MM.1S (cell line): ENCODE results near the gene NPFFR1.

Source experiments
- DNase-seq: peaks from one replicate; pipeline ENCODE4 v3.0.0-alpha.2; 2015
- H2AFZ ChIP-seq: fragments of 300-600 bp; sonication (generic); 2 replicates; pipeline ENCODE4 v1.6.0; 2016; ENCODE audit warnings: antibody characterized with exemption, low read length
- H3F3A ChIP-seq: fragments of 300-600 bp; sonication (generic); 2 replicates; pipeline ENCODE4 v1.6.1; 2016; ENCODE audit warnings: mild to moderate bottlenecking, antibody characterized with exemption, low read length, moderate library complexity, mixed read lengths; ENCODE audit not compliant: insufficient read depth
- H3K27ac ChIP-seq: fragments of 300-600 bp; sonication (generic); 2 replicates; pipeline ENCODE4 v1.5.1; 2016; ENCODE audit warnings: mild to moderate bottlenecking, low read length
- H3K27me3 ChIP-seq: fragments of 300-600 bp; sonication (generic); replicated peaks from 2 replicates; pipeline ENCODE4 v1.6.0; 2016; ENCODE audit warnings: low read length; ENCODE audit not compliant: insufficient read depth
- H3K36me3 ChIP-seq: fragments of 300-600 bp; sonication (generic); replicated peaks from 2 replicates; pipeline ENCODE4 v1.6.1; 2016; ENCODE audit warnings: mild to moderate bottlenecking, low read length, mixed read lengths; ENCODE audit not compliant: insufficient read depth
- H3K4me1 ChIP-seq: fragments of 300-600 bp; sonication (generic); 2 replicates; pipeline ENCODE4 v1.6.1; 2016; ENCODE audit warnings: low read length, mixed read lengths
- H3K4me2 ChIP-seq: fragments of 300-600 bp; sonication (generic); 2 replicates; pipeline ENCODE4 v1.6.0; 2016; ENCODE audit warnings: low read depth, low read length
- H3K4me3 ChIP-seq: fragments of 300-600 bp; sonication (generic); 2 replicates; pipeline ENCODE4 v1.5.1; 2016; ENCODE audit warnings: low read length, mixed read lengths
- H3K79me2 ChIP-seq: fragments of 300-600 bp; sonication (generic); 2 replicates; pipeline ENCODE4 v1.6.1; 2016; ENCODE audit warnings: mixed run types, low read length, mixed read lengths
- H3K9ac ChIP-seq: fragments of 300-600 bp; sonication (generic); 2 replicates; pipeline ENCODE4 v1.6.1; 2016; ENCODE audit warnings: low read length, mixed read lengths
- H3K9me2 ChIP-seq: fragments of 300-600 bp; sonication (generic); replicated peaks from 2 replicates; pipeline ENCODE4 v1.6.1; 2016; ENCODE audit warnings: mild to moderate bottlenecking, low read length, mixed read lengths; ENCODE audit not compliant: insufficient read depth
- H3K9me3 ChIP-seq: fragments of 300-600 bp; sonication (generic); replicated peaks from 2 replicates; pipeline ENCODE4 v1.6.1; 2016; ENCODE audit warnings: mild to moderate bottlenecking, low read length, mixed read lengths; ENCODE audit not compliant: insufficient read depth
- H4K20me1 ChIP-seq: fragments of 300-600 bp; sonication (generic); 2 replicates; pipeline ENCODE4 v1.6.1; 2016; ENCODE audit warnings: mild to moderate bottlenecking, low read length, moderate library complexity, mixed read lengths; ENCODE audit not compliant: insufficient read depth
- EZH2 ChIP-seq: fragments of 300-600 bp; sonication (generic); optimal IDR thresholded peaks from 2 replicates; pipeline ENCODE3; 2017; ENCODE audit warnings: low read depth, mild to moderate bottlenecking, antibody characterized with exemption, low read length, mixed read lengths
- EZH2phosphoT487 ChIP-seq: fragments of 300-600 bp; sonication (generic); IDR thresholded peaks from 2 replicates; pipeline ENCODE4 v1.6.1; 2018; ENCODE audit warnings: antibody characterized with exemption, low read length
- TF ChIP-seq, protein P1 (sequence below): fragments of 300-600 bp; sonication (generic); IDR thresholded peaks from 2 replicates; pipeline ENCODE4 v1.5.1; 2016; ENCODE audit warnings: antibody characterized with exemption, low read length, mixed read lengths

NPFFR1 gene

DNA sequence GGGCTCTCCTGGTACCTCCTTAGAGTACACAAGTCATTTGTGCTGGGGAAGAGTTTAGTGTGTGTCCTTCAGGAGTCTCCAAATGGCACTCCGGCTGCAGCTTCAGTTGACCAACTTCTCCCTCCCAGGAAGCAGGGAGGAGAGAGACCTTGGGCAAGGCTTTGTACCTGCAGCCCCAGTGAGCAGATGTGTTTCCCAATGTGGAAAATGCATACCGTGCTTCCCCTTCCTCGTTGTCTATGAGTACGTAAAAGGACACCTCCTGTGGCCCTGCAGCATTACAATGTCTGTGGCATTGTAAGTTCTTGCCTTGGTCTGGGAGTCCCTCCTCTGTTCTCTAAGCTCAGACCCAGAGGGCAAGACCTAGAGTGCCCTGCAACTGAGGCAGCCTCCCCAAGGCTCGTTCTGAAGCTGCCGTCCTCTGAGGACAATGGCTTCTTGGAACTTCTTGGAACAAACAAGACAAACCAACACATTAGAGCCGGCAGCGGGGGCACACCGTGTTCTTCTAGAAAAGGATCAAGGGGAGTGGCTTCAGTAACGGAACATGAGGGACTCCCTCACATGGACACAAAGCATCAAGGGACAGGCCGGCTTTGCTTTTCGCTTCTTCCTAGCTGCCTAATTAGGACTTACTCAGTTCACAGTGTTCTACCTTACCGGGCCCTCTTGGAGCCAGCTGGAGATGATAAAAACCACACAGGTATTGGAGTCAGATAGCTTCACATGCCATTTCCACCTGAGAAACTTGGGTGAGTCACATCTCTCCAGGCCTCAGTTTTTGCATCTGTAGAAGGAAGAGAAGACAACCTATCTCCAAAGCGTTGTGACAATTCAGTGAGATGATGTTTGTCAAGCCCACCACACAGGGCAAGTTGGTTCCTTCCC lies 29.7 kb downstream of the NPFFR1 start:
- H3K36me3 ChIP-seq, result no peaks in the 10 kb centered on the region
- H3K4me3 ChIP-seq, result no peak overlapping the region
- H3K9ac ChIP-seq, result no peak overlapping the region
- no peak overlapping the region for H3K4me2 ChIP-seq
- H3K27ac ChIP-seq, result no peak overlapping the region
- H3K79me2 ChIP-seq, result no peaks in the 10 kb centered on the region
- TF ChIP-seq EZH2phosphoT487, result no peak
- TF ChIP-seq, protein P1, sequence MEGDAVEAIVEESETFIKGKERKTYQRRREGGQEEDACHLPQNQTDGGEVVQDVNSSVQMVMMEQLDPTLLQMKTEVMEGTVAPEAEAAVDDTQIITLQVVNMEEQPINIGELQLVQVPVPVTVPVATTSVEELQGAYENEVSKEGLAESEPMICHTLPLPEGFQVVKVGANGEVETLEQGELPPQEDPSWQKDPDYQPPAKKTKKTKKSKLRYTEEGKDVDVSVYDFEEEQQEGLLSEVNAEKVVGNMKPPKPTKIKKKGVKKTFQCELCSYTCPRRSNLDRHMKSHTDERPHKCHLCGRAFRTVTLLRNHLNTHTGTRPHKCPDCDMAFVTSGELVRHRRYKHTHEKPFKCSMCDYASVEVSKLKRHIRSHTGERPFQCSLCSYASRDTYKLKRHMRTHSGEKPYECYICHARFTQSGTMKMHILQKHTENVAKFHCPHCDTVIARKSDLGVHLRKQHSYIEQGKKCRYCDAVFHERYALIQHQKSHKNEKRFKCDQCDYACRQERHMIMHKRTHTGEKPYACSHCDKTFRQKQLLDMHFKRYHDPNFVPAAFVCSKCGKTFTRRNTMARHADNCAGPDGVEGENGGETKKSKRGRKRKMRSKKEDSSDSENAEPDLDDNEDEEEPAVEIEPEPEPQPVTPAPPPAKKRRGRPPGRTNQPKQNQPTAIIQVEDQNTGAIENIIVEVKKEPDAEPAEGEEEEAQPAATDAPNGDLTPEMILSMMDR, result no peak
- TF ChIP-seq EZH2, result no peak
- H3K4me1 ChIP-seq, result no peaks in the 10 kb centered on the region
- H3F3A ChIP-seq, result no peaks in the 10 kb centered on the region
- H3K9me2 ChIP-seq, result no peaks in the 10 kb centered on the region
- H4K20me1 ChIP-seq, result no peaks in the 10 kb centered on the region
- no peaks in the 10 kb centered on the region for H3K9me3 ChIP-seq
- no peak overlapping the region for H2AFZ ChIP-seq
- no peak for DNase-seq
- H3K27me3 ChIP-seq, result no peaks in the 10 kb centered on the region

GRCh38 chr10:70250961-70251680 lies 32.7 kb downstream of the NPFFR1 start:
- H3K4me2 ChIP-seq, result no peak overlapping the region
- H3K4me1 ChIP-seq, result no peaks in the 10 kb centered on the region
- DNase-seq, result no peak
- H4K20me1 ChIP-seq, result no peaks in the 10 kb centered on the region
- no peak overlapping the region for H3K4me3 ChIP-seq
- no peaks in the 10 kb centered on the region for H3K9me3 ChIP-seq
- no peaks in the 10 kb centered on the region for H3K36me3 ChIP-seq
- H3F3A ChIP-seq, result no peaks in the 10 kb centered on the region
- no peaks in the 10 kb centered on the region for H3K9me2 ChIP-seq
- no peak overlapping the region for H3K9ac ChIP-seq
- H3K79me2 ChIP-seq, result no peaks in the 10 kb centered on the region
- TF ChIP-seq, protein P1, result no peak
- TF ChIP-seq EZH2phosphoT487 (no peak), EZH2 (no peak)
- no peak overlapping the region for H3K27ac ChIP-seq
- H2AFZ ChIP-seq, result no peak overlapping the region
- no peaks in the 10 kb centered on the region for H3K27me3 ChIP-seq

- Histone ChIP-seq H4K20me1 (no peaks in the 10 kb centered on the region), H3K9me2 (no peaks in the 10 kb centered on the region), H3K27me3 (no peaks in the 10 kb centered on the region), H3F3A (no peaks in the 10 kb centered on the region), H3K79me2 (no peaks in the 10 kb centered on the region), H3K27ac (no peak overlapping the region), H3K4me2 (no peak overlapping the region), H3K9me3 (no peaks in the 10 kb centered on the region), H3K9ac (no peak overlapping the region), H3K4me3 (no peak overlapping the region), H3K4me1 (no peaks in the 10 kb centered on the region), H3K36me3 (no peaks in the 10 kb centered on the region), H2AFZ (no peak overlapping the region)
- DNase-seq, result no peak
- TF ChIP-seq EZH2phosphoT487 (no peak), EZH2 (no peak)
- TF ChIP-seq, protein P1, result no peak
These were observed 36.4 kb downstream of the NPFFR1 start for GRCh38 chr10:70247360-70247759.
